CD4-positive, alpha-beta T cell treated with Interleukin-12 subunit alpha and Interleukin-12 subunit beta, for 1 hour (primary cell): ENCODE data around the gene GPR83.
"Not testable (repeated sequence)": the region's sequence is repeated elsewhere in the genome, so short reads cannot be mapped to it uniquely, and the experiment has no call there.

Experiments
- DNase-seq: peaks from one replicate; pipeline ENCODE4 v3.0.0-alpha.2; 2020

Gene GPR83

DNA sequence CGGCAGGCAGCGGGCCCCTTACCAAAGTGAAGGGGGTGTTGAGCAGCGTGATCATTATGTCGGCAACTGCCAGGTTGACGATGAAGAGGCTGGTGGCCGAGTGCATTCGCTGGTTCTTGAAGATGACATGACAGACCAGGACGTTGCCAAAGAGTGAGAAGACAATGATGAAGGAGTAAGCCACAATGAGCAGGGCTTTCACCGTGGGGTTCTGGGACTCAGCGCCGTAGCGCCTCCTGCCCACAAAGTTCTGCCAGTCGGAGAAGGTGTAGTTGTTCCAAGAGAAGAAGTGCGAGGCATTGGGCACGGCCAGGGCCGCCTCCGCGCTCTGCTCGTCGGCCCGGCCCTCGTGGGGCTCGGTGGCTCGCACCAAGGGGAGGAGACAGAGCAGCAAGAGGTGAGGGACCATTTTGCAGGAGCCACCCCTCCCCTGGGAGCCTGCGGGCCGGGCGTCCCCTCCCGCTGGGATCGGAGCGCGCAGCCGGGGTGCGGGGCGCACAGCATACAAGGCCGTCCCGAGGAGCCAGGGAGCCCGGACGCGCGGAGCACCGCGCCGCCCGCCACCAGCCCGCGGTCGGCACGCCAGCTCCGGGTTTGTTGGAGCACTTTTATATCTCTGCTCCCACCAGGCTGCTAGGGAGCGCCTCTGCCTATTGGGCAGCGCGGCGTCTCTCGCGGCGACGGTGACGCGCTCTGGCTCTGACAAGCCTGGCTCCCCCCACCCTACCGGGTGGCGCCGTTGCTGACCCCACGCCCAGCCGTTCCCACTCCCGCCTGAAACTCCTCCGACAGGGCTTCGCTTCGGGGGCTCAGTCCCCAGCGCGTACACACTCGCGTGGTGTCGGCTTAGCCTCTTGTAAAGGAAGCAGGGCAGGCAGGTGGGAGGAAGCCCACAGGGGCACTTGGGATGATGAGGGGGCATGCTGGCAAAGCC lies at the start of gene GPR83:
Gene GPR83, minus strand, starts transcription at position 581 of the 934 bp plus-strand sequence. Its CDS starts 172 bp downstream, at position 409.
- no peak for DNase-seq

DNA sequence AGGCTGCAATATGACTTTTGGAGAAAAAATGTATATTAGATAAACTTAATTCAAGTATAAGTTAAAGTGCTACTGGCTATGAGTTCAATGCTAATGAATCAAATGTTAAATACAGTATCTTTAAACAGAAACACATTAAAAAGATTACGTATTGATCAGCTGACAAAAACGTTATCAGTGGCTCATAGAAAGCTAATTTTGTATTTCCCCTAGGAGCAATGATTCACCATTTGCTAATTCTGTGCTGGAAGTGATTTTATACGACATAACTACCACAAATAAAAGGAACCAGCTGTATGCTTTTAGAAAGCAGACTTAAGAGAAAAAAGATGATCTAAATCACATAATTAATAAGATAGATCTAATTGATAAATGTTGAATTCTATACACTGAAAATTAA lies 48.8 kb upstream of the GPR83 start:
- DNase-seq = no peak

DNA sequence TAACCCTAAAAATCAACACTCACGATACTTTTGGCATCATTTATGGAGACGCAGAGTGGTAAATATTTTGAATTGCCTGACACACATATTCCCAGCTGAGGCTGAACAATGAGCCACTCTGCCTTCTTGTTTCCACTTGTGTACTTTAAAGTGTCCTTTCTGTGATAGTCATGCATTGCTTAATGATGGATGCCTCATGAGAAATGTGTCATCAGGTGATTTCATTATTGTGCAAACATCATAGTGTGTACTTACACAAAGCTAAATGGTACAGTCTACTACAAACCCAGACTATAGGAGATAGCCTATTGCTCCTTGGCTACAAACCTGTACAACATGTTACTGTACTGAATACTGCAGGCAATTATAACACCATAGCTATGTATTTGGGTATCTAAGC lies 48.2 kb upstream of the GPR83 start:
- DNase-seq = no peak

DNA sequence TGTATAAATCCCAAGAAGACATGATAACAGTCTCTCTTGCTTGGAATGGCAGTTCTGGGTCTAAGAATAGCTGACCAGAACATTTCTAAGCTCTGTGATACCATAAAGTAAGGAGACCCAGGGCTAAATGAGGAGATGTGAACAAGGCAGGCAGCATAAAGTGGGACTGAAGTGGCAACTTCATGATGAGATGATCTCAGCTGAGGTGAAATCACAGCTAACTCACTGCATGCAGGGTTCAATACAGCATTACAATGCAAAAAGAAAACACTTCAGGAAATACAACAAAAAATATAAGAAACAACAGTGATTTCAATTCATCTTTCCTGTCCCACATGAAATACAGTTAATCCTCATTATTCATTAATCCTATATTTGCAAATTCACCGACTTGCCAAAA lies 47.8 kb upstream of the GPR83 start:
- no peak for DNase-seq

DNA sequence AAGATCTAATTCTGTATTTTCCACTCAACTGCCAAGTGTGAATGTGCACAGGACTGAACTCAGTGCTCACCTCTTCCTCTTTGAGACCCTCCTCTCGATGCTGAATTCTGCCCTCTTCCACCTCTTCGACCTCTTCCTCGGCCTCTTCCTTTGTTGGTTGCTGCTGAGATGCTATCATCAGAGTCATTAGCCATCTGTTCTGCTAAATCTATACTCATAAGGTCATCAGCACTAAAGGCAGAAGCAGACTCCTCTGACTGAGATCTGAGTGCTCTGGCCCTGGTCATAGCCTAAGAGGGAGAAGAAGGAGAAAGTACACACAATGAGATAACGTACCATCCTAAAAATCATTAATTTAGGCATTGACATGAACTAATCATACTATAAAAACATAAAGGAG lies 45.9 kb upstream of the GPR83 start:
- no peak for DNase-seq

DNA sequence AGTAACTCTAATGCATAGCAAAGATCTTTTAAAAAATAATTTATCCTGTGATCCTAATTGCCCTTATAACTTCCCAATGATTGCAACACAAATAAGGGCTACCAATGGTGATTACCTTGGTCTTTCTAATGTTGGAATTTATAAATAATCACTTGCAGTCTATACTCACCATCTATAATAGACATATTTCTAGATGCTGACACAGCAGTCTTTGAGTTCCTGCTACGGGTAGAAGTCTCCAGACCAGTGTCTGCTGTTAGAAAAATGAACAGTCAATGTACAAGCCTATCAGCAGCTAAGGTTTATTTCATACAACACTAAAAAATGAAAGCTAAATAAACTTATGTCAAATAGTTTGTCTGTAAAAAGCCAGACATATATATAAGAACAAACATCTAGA lies 44.4 kb upstream of the GPR83 start:
- DNase-seq = no peak

DNA sequence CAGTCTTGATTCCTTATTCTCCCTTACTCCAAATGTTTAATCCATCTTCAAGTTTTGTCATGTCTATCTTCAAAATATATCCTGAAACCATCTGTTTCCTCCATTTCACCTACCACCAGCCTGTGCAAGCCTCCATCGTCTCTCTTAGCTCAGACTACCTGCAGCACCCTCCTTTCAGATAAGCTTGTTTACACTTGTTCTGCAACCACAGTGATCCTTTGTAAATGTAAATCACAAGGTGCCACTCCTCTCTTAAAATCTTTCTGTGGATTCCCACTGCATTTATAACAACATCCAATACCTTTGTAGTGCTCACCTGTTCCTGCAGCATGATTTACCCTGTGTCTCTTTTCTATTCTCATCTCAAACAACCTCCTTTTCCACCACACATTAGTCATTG lies 31.8 kb upstream of the GPR83 start:
- no peak for DNase-seq

DNA sequence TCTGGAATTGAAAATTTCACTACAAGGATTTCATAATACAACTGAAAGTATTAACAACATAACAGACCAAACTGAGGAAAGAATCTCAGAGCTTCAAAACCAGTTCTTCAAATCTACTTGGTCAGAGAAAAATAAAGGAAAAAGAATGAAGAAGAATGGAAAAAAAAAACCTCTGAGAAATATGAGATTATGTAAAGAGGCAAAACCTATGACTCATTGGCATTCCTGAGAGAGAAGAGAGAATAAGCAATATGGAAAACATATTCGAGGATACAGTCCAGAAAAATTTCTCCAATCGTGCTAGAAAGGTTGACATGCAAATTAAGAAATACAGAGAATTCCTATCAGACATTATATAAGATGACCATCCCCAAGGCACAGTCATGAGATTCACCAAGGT lies 23.4 kb upstream of the GPR83 start:
- DNase-seq = no peak

DNA sequence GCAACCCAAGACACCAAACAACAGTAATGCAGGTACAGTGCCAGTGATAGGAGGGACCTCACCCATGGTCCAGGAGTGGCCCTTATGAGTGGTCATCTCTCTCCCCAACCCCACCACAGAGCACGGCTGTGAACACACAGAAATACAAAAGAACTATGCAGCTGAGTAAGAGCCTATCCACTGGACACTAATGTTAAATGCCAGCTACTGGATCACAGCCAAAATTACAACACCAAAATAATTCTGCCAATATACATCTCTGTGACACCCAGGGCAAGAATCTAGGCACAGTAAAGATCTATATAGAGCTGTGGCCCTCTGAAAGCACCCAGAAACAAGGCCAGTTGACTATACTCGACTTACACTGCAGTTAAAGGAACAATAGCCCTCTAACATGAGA lies 22.8 kb upstream of the GPR83 start:
- no peak for DNase-seq

DNA sequence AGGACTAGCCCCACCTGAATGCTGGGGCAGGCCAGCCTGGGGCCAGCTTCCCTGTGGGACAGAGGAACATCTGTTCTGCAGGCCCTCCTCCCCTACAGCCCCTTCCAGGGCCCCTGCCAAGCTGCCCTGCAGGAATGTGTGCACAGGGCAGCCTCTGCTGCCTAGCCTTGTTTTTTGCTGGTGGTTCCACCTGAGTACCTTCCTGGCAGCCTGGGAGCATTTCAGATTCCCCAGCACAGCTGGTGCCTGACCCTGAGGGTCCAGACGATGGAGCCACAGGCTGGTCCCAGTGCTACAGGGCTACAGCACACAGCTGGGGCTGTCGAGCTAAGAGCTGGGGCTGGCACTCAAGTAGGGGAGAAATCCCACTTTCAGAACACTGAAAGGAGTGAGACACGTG lies 22.3 kb upstream of the GPR83 start:
- DNase-seq = no peak

DNA sequence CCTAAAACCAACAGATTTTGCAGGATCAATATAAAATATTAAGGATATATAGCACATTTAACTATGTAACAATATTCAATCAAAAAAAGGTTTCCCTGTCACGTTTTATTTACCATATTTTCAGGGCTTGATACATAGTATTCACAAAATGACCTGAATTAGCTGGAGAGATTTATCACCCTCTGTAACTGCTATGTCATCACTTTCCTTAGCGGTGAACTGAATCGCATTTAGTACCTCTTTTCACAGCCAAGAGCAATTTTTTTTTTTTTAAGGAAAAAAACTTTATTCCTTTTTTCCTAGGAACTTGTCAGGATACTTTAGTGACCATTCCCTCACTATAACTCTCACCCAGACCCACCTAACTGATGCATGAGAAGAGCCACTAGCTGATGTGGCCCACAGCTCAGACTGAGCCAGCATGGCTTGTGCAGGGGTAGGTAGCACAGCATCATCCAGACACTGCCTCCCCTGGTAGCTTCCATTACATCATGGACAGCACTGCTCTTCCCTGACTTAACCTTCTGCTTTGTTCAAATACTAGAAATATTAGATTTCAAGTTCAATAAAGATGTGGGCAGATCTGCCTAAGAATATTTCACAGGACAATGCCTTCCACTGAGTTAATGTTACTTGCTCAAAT lies 17.0 kb upstream of the GPR83 start:
- no peak for DNase-seq

DNA sequence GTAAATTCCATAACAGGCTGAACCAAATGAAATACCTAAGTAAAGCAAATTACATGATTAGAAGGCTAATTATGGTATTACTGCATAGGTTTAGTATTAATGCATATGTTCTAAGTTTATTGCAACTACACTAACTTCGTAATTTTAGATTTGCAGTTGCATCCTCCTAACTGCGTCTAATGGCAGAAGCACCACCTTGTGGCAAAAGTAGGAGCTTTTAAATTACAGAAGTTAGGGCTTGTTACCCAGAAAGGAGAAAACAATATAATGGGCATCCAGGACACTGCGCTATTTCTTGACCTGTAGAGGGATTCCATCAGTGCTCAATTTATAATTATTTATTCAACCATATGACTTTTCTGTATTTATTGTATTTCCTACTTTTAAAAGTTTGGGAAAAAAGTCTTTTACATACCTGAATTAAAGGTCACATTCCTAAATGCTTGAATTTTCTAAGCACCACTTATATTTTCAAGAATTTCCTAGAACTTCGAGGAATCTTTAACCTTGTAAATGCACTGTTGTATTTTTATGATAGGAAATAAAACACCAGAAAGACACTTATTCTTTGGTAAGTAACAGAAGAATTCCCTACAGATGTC lies 16.3 kb upstream of the GPR83 start:
- peak; percentile 3 for DNase-seq

DNA sequence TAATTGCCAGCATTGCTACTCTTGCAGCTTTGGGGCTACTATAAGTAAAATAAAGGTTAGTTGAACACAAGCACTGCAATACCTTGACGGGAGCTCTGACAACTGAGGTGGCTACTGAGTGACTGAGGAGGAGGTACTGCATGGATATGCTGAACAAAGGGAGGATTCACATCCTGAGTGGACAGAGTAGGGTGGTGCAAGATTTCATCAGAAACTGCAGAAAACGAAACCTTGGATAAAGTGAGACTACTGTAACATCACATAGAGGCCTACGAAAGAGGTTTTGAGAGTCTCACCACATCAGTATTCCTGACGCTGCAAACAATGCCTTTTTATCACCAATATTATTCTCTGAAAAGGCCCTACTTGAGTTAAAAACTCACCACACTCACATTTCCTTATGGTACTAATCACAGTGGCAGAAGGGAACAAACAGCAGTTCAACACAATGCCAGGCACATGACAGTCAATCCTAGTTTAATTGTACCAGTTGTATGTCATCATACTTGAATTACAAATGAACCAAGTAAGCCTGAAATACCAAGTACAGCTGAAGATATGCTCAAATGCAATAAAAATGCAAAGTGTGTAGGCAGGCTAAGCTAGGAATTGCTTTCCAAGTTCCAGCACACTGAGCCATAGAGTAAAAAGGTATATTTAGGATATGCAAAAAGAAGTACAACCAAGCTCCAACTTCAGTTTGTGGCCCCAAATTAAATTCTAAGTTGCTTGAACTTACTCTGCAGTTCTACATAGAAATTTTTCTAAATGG lies 4.0 kb upstream of the GPR83 start:
- DNase-seq = no peak

DNA sequence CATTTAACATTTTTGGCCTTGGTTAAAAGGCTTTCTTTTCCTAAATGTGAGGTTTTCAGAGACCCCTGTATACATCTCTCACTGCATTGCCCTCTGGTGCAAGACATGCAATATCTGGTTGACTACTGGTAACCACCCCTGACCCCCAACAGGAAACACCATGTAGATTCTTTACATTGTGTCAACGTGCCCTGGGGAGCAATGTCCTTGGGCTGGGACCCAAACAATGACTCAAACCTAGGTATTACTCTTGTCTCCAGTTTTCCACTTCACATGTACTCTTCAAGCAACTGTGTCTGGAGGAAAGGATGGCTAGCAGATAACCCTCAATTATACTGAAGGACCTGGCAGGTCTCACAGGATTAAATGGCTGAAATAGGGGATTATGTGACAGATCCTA lies 1.1 kb upstream of the GPR83 start:
- no peak for DNase-seq

DNA sequence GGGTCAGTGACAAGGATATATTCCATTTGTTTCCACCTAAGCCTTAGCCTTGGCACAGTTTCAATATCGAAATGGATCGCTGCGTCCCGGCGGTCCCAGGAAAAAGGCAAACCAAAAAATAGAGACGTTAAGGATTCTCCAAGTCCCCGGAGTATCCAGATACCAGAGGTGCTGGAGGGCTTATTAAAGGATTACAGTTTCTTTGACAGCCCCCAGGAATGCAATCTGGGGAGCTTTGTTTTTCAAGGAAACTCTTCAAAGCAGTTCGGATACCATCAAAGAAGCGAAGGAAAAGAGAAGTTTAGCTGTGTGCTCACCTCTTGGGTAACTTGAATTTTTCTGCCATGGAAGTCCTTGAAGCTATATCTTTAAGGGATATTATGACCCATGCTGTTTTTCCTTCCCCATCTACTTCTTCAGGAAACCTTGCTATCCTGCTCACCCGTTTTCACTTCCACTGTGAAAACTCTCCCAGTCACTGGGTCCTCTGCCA lies 600 bp upstream of the GPR83 start:
- no peak for DNase-seq

DNA sequence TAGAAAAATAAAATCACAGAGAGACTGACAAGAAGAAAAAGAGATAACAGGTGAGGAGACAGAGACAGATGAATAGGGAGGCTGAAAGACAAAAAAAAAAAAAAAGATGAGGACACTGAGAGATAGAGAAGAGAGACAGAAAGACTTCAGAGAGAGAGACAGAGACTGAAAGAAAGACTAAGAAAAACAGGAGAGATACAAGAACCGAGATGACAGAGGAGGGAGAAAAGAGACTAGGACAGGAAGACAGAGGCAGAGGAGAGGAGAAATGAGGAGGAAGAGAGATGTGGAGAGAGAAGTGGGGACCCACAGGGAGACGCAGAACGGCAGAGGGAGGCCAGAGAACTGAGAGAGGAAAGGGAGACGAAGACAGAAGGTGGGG lies 771 bp downstream of the GPR83 start:
- no peak for DNase-seq

DNA sequence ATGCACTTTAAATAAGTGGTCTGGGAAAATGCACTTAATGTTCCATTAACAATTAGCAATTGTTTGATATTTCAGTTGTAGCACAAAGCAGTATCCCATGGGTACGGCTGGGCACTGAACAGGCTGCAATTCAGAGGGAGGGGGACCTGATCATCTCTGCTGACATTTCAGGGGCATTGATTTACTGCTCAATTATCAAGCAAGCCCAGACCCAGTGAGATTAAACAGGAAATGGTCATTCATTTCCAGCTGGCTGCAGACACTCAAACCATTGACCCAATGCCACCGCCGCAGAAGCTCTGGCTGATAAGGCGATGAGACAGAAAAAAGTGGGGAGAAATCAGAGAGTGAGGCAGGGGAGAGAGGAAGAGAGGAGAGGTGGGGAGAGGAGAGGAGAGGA lies 1.2 kb downstream of the GPR83 start:
- DNase-seq = no peak

DNA sequence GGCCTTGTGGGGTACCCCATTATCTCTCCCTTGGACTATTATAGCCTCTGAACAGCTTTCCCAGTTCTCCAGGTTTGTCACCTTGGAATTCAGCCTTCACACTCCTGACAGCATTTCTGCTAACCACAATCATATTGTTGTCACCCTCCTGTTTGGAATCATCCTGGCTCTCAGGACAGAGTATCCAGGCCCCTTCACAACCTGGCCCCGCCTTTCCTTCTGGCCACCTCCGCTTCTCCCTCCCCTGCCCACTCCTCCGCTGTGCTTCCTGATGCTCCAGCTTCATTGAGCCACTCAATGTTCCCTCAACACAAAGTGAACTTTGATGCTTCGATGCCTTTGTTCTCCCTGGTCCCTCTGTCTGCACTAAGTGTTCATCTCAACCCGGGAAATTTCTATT lies 3.1 kb downstream of the GPR83 start:
- DNase-seq = no peak

DNA sequence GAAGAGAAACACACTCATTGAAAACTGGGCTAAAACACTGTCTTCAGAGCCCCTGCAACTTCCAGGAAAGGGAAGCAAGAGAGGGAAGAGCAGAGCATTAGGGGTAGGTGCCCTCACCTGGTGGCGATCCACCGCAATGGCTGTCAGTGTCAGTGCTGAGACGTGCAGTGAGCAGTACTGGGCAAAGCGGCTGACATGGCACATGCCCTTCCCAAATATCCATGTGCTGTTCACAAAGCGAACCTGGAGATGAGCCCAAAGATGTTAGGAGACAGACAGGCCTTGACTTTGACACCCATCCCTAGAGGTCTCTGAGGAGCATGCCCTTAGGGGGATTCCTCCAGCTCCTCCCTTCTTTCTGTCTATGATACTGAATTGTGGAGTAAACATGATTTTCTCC lies 4.9 kb downstream of the GPR83 start:
- no peak for DNase-seq

DNA sequence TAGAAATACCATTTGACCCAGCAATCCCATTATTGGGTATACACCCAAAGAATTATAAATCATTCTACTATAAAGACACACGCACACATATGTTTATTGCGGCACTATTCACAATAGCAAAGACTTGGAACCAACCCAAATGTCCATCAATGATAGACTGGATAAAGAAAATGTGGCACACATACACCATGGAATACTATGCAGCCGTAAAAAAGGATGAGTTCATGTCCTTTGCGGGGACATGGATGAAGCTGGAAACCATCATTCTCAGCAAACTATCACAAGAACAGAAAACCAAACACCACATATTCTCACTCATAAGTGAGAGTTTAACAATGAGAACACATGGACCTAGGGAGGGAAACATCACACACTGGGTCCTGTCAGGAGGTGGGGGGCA lies 9.3 kb downstream of the GPR83 start:
- DNase-seq = not testable (repeated sequence)

DNA sequence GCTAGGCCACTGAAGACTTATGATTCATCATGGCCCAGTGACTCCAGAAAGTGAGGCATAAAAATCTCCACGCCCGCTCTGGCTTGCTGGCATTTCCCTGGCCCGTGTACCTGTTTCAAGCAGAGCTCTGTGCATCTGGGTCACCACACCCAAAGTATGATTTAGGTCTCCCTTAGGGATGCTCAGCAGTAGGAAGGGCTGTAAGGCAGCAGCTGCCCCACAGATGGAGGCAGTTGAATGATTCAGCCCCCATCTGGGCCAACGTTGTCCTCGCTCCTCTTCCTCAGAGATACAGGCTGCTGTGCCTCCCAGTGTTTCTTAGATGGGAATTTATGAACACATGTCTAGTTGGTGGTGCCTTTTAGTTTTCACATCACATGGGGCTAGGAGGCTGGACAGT lies 21.6 kb downstream of the GPR83 start:
- DNase-seq = no peak

DNA sequence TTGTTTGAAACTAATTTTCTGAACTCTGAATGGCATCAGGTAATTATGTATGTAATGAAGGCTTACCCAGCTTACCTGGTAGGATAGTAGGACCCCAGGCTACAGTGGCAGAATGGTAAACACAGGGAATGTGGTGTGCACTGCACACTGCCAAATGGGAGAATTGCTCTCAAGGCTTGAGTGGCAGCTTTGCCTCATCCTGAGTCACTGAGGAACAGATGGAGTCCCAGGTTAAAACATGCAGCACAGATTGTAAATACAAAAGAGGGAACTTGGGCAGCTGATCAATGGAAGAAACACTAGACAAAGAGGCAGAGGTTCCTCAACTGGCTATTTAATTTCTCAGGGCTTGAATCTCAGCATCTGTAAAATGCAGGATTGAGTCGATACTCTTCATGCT lies 24.4 kb downstream of the GPR83 start:
- no peak for DNase-seq

DNA sequence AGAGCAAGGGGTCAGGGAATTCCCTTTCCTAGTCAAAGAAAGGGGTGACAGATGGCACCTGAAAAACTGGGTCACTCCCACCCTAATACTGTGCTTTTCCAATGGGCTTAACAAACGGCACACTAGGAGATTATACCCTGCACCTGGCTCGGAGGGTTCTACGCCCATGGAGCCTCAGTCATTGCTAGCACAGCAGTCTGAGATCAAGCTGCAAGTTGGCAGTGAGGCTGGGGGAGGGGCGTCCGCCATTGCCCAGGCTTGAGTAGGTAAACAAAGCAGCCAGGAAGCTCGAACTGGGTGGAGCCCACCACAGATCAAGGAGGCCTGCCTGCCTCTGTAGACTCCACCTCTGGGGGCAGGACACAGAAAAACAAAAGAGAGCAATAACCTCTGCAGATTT lies 30.6 kb downstream of the GPR83 start:
- not testable (repeated sequence) for DNase-seq
